ENCODE results near the gene BTBD6. TPM values are rescaled to one million over a fixed set of nuclear protein-coding genes. Genes with fewer than 3 reads are reported as not detected.

The BTBD6 gene
- total RNA-seq, 1 donor from 2014 or later, result 45.3 TPM

DNA sequence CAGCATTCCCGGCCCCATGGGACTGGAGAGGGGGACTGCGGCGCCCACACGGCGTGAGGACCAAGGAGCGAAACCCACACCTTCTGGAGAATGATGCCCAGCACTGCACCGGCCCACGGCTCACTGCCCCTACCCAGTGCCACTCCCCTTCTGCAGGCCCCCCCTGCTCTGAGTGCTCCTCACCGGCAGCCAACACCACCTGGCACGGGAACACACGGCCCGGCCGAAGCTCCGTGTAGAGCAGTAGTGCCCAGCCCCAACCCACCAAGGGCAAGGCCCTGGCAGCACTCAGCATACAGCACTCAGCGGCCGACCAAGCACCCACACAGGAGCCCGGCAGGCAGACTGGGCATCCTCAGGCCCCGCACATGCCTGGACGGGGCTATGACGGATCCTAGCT, 13.4 kb downstream of the BTBD6 start:
- H3K4me3 ChIP-seq, result no peak overlapping the region
- intact Hi-C loops (cut with micrococcal nuclease), result no loop called here
- H3K27ac ChIP-seq (replicated peaks), result no peak overlapping the region
- peaks cover 23% of the 10 kb centered on the region for H3K4me1 ChIP-seq
- peaks cover 12% of the 10 kb centered on the region for H3K36me3 ChIP-seq
- no peaks in the 10 kb centered on the region for H3K9me3 ChIP-seq (replicated peaks)
- H3K27me3 ChIP-seq (ENCODE audit: low read depth), result no peaks in the 10 kb centered on the region
- DNase-seq, result peak; percentile 59
- TF ChIP-seq, protein P1, sequence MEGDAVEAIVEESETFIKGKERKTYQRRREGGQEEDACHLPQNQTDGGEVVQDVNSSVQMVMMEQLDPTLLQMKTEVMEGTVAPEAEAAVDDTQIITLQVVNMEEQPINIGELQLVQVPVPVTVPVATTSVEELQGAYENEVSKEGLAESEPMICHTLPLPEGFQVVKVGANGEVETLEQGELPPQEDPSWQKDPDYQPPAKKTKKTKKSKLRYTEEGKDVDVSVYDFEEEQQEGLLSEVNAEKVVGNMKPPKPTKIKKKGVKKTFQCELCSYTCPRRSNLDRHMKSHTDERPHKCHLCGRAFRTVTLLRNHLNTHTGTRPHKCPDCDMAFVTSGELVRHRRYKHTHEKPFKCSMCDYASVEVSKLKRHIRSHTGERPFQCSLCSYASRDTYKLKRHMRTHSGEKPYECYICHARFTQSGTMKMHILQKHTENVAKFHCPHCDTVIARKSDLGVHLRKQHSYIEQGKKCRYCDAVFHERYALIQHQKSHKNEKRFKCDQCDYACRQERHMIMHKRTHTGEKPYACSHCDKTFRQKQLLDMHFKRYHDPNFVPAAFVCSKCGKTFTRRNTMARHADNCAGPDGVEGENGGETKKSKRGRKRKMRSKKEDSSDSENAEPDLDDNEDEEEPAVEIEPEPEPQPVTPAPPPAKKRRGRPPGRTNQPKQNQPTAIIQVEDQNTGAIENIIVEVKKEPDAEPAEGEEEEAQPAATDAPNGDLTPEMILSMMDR (IDR thresholded peaks at IDR 0.05; ENCODE audit: borderline replicate concordance), result no peak

DNA sequence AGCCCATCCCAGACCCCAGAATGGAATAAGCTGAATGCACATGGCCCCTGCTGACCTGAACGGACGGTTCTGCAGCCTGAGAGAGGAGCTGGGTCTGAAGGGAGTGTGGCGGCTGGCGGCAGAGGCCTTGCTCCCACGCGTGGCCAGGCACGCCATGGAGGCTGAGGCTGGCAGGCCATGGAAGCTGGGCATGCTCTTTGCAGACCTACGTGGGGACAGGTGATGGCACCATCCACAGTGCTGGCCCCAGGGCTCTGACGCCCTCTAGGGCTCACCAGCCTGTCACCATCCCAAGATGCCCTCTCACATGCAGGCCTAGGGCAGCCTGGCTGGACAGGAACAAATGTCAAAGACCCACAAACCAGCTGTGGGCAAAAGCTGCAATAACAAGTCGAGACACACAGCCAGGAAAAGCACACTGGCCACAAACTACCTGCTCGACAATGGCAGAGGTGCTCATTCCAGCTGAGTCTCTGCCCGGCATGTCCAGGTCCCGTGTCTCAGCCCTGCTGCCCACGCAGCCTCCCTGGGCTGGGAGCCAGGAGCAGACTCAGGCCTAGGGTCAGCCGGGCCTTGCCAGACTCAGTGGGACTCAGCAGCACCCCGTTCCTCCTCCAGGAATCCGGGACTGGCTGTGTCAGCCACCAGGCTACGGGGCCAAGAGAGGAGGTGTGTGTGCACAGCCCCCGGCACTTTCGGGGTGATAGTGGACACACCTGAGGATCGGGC, 19.7 kb downstream of the BTBD6 start:
- DNase-seq, result no peak
- H3K4me1 ChIP-seq, result no peaks in the 10 kb centered on the region
- H3K27ac ChIP-seq (replicated peaks), result no peak overlapping the region
- TF ChIP-seq, protein P1 (IDR thresholded peaks at IDR 0.05; ENCODE audit: borderline replicate concordance), result peak; percentile 26
- H3K4me3 ChIP-seq, result no peak overlapping the region
- H3K36me3 ChIP-seq, result peaks cover 21% of the 10 kb centered on the region
- no peaks in the 10 kb centered on the region for H3K9me3 ChIP-seq (replicated peaks)
- intact Hi-C loops (cut with micrococcal nuclease), result no loop called here
- H3K27me3 ChIP-seq (ENCODE audit: low read depth), result no peaks in the 10 kb centered on the region

DNA sequence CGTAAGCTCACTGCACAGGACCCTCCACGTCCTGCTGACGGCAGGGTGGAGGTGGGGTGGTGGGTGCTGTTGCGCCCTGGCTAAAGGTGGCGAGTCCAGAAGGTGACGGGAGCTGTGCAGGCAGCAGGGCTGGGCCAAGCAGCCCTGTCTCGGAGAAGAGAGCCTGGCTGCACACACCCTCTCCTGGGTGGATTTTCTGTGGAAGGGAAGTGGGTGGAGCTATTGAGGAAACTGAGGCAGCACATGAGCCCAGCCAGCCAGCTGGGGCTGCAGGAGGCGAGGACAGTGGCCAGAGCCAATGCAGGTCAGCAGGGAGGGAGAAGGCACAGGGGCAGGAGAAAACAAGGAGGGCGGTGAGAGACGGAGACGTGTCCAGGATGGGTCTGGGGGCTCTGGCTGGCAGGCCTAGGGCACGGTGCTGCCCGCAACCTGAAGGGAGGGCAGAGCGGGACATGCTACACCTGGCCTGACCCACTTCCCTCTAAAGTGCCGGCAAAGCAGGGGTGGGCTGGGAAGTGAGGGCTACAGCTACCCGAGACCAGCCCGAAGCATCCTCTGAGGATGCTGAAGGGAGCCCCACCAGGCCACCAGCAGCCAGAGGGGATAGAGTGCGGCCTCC, 20.5 kb downstream of the BTBD6 start:
- Histone ChIP-seq H3K9me3 (replicated peaks) (no peaks in the 10 kb centered on the region), H3K36me3 (peaks cover 15% of the 10 kb centered on the region), H3K4me3 (no peak overlapping the region), H3K27me3 (ENCODE audit: low read depth) (no peaks in the 10 kb centered on the region), H3K27ac (replicated peaks) (no peak overlapping the region), H3K4me1 (no peaks in the 10 kb centered on the region)
- TF ChIP-seq, protein P1 (IDR thresholded peaks at IDR 0.05; ENCODE audit: borderline replicate concordance), result no peak
- DNase-seq, result no peak
- intact Hi-C loops (cut with micrococcal nuclease), result no loop called here

- TF ChIP-seq, protein P1 (IDR thresholded peaks at IDR 0.05; ENCODE audit: borderline replicate concordance), result no peak
Observed at GRCh38 chr14:105269405-105269804, 21.1 kb downstream of the BTBD6 start.

GRCh38 chr14:105271224-105271890, 23.0 kb downstream of the BTBD6 start:
- Histone ChIP-seq H3K9me3 (replicated peaks) (no peaks in the 10 kb centered on the region), H3K4me1 (peaks cover 9% of the 10 kb centered on the region), H3K4me3 (no peak overlapping the region), H3K27ac (replicated peaks) (no peak overlapping the region), H3K27me3 (ENCODE audit: low read depth) (no peaks in the 10 kb centered on the region), H3K36me3 (peaks cover 15% of the 10 kb centered on the region)
- intact Hi-C loops (cut with micrococcal nuclease), result no loop called here
- TF ChIP-seq, protein P1 (IDR thresholded peaks at IDR 0.05; ENCODE audit: borderline replicate concordance), result no peak
- DNase-seq, result no peak

More at GRCh38 chr14:105269405-105269804, 21.1 kb downstream of the BTBD6 start:
- Histone ChIP-seq H3K9me3 (replicated peaks) (no peaks in the 10 kb centered on the region), H3K27ac (replicated peaks) (no peak overlapping the region), H3K27me3 (ENCODE audit: low read depth) (no peaks in the 10 kb centered on the region), H3K4me1 (no peaks in the 10 kb centered on the region), H3K4me3 (no peak overlapping the region), H3K36me3 (peaks cover 15% of the 10 kb centered on the region)
- DNase-seq, result no peak
- intact Hi-C loops (cut with micrococcal nuclease), result no loop called here
